Keratinocyte (primary cell): ENCODE results near the gene TPD52L1. TPM values are rescaled to one million over a fixed set of nuclear protein-coding genes. Genes with fewer than 3 reads are reported as not detected.

Source experiments
- DNase-seq: peaks from one replicate; pipeline ENCODE4 v3.0.0-alpha.2; 2011; ENCODE audit warnings: low read depth, missing footprints, low spot score
- FAIRE-seq: peaks from 2 replicates; lab custom pipeline; 2011; peaks lifted over from hg19 to GRCh38; lab: Jason Lieb, UNC
- H2AFZ ChIP-seq: 2 replicates; pipeline ENCODE4 v1.6.0; 2012; ENCODE audit warnings: low read length, control low read depth, inconsistent platforms; ENCODE audit not compliant: control insufficient read depth
- H3K27ac ChIP-seq: 2 replicates; pipeline ENCODE4 v1.5.1; 2011; ENCODE audit warnings: low read length; ENCODE audit not compliant: control insufficient read depth, insufficient read depth
- H3K27me3 ChIP-seq: 3 replicates; pipeline ENCODE4 v1.6.0; 2011; ENCODE audit warnings: low read length; ENCODE audit not compliant: control insufficient read depth, insufficient read depth; ENCODE audit errors: extremely low read depth
- H3K36me3 ChIP-seq, 2 experiments: 2 replicates in 1 of 2; 3 replicates in 1 of 2; pipeline ENCODE4 v1.5.1; 2011; ENCODE audit warnings: low read length in 2 of 2, mild to moderate bottlenecking in 1 of 2; ENCODE audit not compliant: control insufficient read depth in 2 of 2, insufficient read depth in 2 of 2; ENCODE audit errors: extremely low read depth in 1 of 2
- H3K4me1 ChIP-seq: 3 replicates; pipeline ENCODE4 v1.5.1; 2011; ENCODE audit warnings: low read length; ENCODE audit not compliant: control insufficient read depth, insufficient read depth; ENCODE audit errors: extremely low read depth
- H3K4me2 ChIP-seq: 3 replicates; pipeline ENCODE4 v1.6.0; 2011; ENCODE audit warnings: low read depth, low read length; ENCODE audit not compliant: control insufficient read depth, insufficient read depth; ENCODE audit errors: extremely low read depth
- H3K4me3 ChIP-seq, 3 experiments: fragments of 200-600 bp in 1 of 3; sonication (generic) in 1 of 3; 2 replicates in 2 of 3; 3 replicates in 1 of 3; pipeline ENCODE4 v1.5.1; 2011 to 2016; ENCODE audit warnings: low read length in 3 of 3, mild to moderate bottlenecking in 3 of 3, control low read depth in 2 of 3, inconsistent platforms in 1 of 3, low read depth in 1 of 3, mixed read lengths in 1 of 3, mixed run types in 1 of 3, moderate library complexity in 1 of 3; ENCODE audit not compliant: control insufficient read depth in 2 of 3, insufficient read depth in 2 of 3; ENCODE audit errors: extremely low read depth in 1 of 3
- H3K79me2 ChIP-seq: 2 replicates; pipeline ENCODE4 v1.6.0; 2012; ENCODE audit warnings: low read length; ENCODE audit not compliant: control insufficient read depth, insufficient read depth
- H3K9ac ChIP-seq: 3 replicates; pipeline ENCODE4 v1.6.0; 2011; ENCODE audit warnings: low read length; ENCODE audit not compliant: control insufficient read depth, insufficient read depth; ENCODE audit errors: extremely low read depth
- H3K9me1 ChIP-seq: 3 replicates; pipeline ENCODE4 v1.6.0; 2011; ENCODE audit warnings: low read length; ENCODE audit not compliant: control insufficient read depth, insufficient read depth; ENCODE audit errors: extremely low read depth
- H3K9me3 ChIP-seq: 2 replicates; pipeline ENCODE4 v1.5.1; 2012; ENCODE audit warnings: low read depth, low read length; ENCODE audit not compliant: control insufficient read depth
- H4K20me1 ChIP-seq: 3 replicates; pipeline ENCODE4 v1.6.0; 2011; ENCODE audit warnings: low read length; ENCODE audit not compliant: control insufficient read depth, insufficient read depth; ENCODE audit errors: extremely low read depth
- EZH2 ChIP-seq: IDR thresholded peaks from one replicate; pipeline ENCODE4 v1.6.1; 2012; ENCODE audit warnings: inconsistent platforms, mild to moderate bottlenecking, low read length, moderate library complexity
- dilution Hi-C: fragments of 300-500 bp; cut with MboI; formaldehyde crosslinking; loops from one replicate; pipeline ENCODE4 v1.7.0; 2020; ENCODE audit warnings: low sequenced_read_pairs; ENCODE audit not compliant: extremely low pct_ligation_motif_present
- polyA plus RNA-seq, 5 experiments: library from polyadenylated mRNA; depleted of rRNA in 3 of 5; stranded (reverse) in 3 of 5; stranded (forward) in 1 of 5; unstranded in 1 of 5; fragments of >200 nt; gene quantifications; 1 replicate in 1 of 5; 2 replicates in 3 of 5; 3 replicates in 1 of 5; pipeline versions ENCODE4 v1.2.1 to v1.2.3, GENCODE V29; 2011 to 2012; ENCODE audit warnings: missing spikeins in 2 of 5, low read depth in 1 of 5, low replicate concordance in 1 of 5
- TF ChIP-seq, protein P1 (sequence below), 3 experiments: IDR thresholded peaks in 1 of 3; conservative IDR thresholded peaks in 1 of 3; optimal IDR thresholded peaks in 1 of 3; 2 replicates in 2 of 3; 3 replicates in 1 of 3; pipeline versions ENCODE3 to v1.5.1; 2011; ENCODE audit warnings: low read length in 3 of 3, mild to moderate bottlenecking in 3 of 3, moderate library complexity in 2 of 3, control low read depth in 1 of 3, inconsistent platforms in 1 of 3; ENCODE audit not compliant: insufficient read depth in 2 of 3; ENCODE audit errors: extremely low read depth in 1 of 3

TPD52L1 gene
- polyA plus RNA-seq, 1 donor (not counting 4 experiments of a cell fraction or from before 2014, with no cell fraction given): 135 TPM

DNA sequence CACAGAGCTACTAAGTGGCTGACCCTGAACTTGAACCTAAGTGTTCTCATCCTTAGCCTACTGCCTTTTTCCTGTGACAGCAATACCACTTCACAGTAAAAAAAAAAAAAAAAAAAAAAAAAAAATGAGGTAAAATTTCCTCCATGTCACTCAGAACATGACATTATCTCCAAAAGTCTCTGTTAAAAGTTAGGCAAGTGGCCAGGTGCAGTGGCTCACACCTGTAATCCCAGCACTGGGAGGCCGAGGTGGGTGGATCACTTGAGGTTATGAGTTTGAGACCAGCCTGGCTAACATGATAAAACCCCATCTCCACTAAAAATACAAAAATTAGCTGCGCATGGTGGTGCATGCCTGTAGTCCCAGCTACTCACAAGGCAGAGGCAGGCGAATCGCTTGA lies 159.4 kb downstream of the TPD52L1 start:
- no peaks in the 10 kb centered on the region for H3K4me1 ChIP-seq
- no peaks in the 10 kb centered on the region for H3K9me3 ChIP-seq
- TF ChIP-seq, protein P1, sequence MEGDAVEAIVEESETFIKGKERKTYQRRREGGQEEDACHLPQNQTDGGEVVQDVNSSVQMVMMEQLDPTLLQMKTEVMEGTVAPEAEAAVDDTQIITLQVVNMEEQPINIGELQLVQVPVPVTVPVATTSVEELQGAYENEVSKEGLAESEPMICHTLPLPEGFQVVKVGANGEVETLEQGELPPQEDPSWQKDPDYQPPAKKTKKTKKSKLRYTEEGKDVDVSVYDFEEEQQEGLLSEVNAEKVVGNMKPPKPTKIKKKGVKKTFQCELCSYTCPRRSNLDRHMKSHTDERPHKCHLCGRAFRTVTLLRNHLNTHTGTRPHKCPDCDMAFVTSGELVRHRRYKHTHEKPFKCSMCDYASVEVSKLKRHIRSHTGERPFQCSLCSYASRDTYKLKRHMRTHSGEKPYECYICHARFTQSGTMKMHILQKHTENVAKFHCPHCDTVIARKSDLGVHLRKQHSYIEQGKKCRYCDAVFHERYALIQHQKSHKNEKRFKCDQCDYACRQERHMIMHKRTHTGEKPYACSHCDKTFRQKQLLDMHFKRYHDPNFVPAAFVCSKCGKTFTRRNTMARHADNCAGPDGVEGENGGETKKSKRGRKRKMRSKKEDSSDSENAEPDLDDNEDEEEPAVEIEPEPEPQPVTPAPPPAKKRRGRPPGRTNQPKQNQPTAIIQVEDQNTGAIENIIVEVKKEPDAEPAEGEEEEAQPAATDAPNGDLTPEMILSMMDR (optimal IDR thresholded peaks at IDR 0.05 in 1 of 3, IDR thresholded peaks at IDR 0.05 in 1 of 3, conservative IDR thresholded peaks at IDR 0.05 in 1 of 3; ENCODE audit: extremely low read depth in 1 of 3, insufficient read depth in 2 of 3, low read length in 3 of 3): no peak
- TF ChIP-seq EZH2: no peak
- H4K20me1 ChIP-seq: no peaks in the 10 kb centered on the region
- no peaks in the 10 kb centered on the region for H3K9me1 ChIP-seq
- H2AFZ ChIP-seq: no peak overlapping the region
- no peaks in the 10 kb centered on the region for H3K79me2 ChIP-seq
- H3K27ac ChIP-seq: no peak overlapping the region
- no peak overlapping the region for H3K4me3 ChIP-seq
- dilution Hi-C loops: no loop called here
- H3K9ac ChIP-seq: no peak overlapping the region
- FAIRE-seq (no peak), DNase-seq (no peak)
- no peaks in the 10 kb centered on the region for H3K36me3 ChIP-seq
- H3K27me3 ChIP-seq: no peaks in the 10 kb centered on the region
- H3K4me2 ChIP-seq: no peak overlapping the region

Other genes with a start within 250 kb of the TPD52L1 start
- 40.4 to 47.3 TPM (median 44.0 TPM) in 3 replicates for gene RNF217, start 191.3 kb upstream of the TPD52L1 start, polyA plus RNA-seq
- 57.1 to 75.8 TPM (median 60.0 TPM) in 3 replicates for gene HDDC2, start 148.2 kb downstream of the TPD52L1 start, polyA plus RNA-seq